ENCODE measurements around the gene PHTF1. TPM values are rescaled to one million over a fixed set of nuclear protein-coding genes. Genes with fewer than 3 reads are reported as not detected.
"Not testable (repeated sequence)": the region's sequence is repeated elsewhere in the genome, so short reads cannot be mapped to it uniquely, and the experiment has no call there.

PHTF1 gene
- polyA plus RNA-seq, 3 donors, result 22.7 to 25.5 (median 24.8) TPM

GRCh38 chr1:113732802-113733201 lies 26.5 kb downstream of the PHTF1 start:
- DNase-seq (ENCODE audit: low read depth in 3 of 3, low spot score in 2 of 3), result no peak

- no peak for DNase-seq (ENCODE audit: low read depth in 3 of 3, low spot score in 2 of 3)
These were observed 38.3 kb downstream of the PHTF1 start for GRCh38 chr1:113721010-113721409.

- not testable (repeated sequence) for DNase-seq (ENCODE audit: low read depth in 3 of 3, low spot score in 2 of 3)
These were observed 40.7 kb downstream of the PHTF1 start for GRCh38 chr1:113718621-113719020.

DNA sequence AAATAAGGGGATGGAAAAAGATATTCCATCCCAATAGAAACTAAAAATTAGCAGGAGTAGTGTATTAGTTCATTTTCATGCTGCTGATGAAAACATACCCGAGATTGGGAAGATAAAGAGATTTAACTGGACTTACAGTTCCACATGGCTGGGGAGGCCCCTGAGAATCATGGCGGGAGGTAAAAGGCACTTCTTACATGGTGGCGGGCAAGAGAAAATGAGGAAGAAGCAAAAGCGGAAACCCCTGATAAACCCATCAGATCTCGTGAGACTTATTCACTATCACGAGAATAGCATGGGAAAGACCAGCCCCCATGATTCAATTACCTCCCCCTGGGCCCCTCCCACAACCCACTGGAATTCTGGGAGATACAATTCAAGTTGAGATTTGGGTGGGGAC lies 41.8 kb downstream of the PHTF1 start:
- not testable (repeated sequence) for DNase-seq (ENCODE audit: low read depth in 3 of 3, low spot score in 2 of 3)

DNA sequence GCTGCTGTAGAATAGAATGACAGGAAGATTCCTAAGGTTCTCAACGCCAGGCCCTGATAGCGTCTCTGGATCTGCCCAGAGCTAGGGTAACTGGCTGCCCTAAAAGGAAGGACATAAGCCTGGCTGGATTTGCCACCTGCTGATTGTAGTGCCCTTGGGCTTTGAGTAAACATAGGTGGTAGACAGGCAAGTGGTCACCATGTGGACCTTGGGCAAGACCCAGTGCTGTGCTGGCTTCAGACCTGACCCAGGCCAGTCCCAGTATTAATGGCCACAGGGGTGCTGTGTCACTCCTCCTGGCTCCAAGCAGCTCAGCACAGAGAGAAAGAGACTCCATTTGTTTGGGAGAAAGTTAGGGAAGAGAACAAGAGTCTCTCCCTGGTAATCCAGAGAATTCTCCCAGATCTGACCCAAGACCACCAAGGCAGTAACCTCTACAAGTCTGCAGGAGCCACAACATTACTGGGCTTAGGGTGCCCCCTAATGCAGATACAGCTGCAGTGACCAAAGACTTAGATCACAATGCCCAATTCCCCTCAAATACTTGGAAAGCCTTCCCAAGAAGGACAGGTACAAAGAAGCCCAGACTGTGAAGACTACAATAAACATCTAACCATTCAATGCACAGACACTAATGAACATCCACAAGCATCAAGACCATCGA lies 44.5 kb downstream of the PHTF1 start:
- no peak for DNase-seq (ENCODE audit: low read depth in 3 of 3, low spot score in 2 of 3)

DNA sequence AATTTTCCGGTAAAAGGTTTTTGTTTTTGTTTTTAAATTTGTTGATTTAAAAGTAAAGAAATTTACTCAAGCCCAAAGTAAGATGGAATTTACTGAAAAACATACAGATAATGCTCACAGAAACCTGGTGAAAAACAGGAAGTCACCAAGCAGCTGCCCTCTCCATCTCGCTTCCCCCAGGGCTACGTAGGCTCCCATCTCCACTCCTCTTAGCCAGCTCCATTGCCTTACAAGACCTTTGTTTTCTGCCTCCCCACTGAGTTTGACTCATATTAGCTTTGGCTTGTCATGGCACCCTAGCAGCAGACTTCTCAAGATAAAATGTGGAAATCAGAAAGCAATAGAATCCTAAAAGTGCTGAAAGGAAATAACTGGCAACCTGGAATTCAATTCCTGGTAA lies 57.9 kb downstream of the PHTF1 start:
- no peak for DNase-seq (ENCODE audit: low read depth in 3 of 3, low spot score in 2 of 3)

DNA sequence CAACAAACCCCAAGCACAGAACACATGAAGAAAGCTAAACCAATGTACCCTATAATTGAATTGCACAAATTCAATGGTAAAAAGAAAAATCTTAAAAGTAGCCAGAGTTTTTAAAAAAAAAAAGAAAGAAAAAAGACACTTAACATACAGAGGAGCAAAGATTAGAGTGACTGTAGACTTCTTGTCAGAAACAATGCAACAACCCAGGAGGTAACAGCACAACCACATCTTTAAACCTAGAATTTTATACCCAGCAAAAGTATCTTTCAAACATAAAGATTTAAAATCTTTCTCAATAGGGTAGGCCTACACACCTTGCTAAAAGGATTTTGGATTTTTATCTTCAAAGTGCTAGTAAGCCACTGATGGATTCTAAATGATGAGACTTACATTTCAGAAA lies 64.4 kb downstream of the PHTF1 start:
- DNase-seq (ENCODE audit: low read depth in 3 of 3, low spot score in 2 of 3), result no peak

DNA sequence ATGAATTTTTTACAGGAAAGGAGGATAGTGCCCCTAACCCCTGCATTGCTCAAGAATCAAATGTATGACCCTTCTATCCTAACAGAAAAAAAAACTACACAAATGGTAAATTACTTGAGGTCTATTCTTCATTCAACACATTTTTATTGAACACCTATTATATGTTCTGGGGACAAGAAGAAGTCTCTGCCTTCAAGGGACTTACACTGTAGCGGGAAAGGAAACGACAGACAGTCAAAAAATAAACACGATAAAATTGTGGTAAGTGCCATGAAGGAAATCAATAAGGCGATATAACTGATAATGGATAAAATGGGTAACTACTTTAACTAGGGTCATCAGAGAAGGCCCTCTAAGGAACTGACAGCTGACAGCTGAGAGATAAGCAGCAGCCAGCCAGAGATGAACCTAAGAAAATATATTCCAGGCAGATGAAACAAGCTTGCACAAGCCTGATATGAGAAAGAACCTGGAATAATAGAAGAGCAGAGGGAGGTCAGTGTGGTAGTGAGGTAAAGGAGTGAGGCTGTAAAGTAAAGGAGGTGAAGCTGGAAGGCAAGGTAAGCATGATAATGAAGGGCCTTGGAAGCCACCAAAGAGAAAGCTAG lies 66.4 kb downstream of the PHTF1 start:
- no peak for DNase-seq (ENCODE audit: low read depth in 3 of 3, low spot score in 2 of 3)

- DNase-seq (ENCODE audit: low read depth in 3 of 3, low spot score in 2 of 3), result no peak
These were observed 66.9 kb downstream of the PHTF1 start for GRCh38 chr1:113692342-113692741.

DNA sequence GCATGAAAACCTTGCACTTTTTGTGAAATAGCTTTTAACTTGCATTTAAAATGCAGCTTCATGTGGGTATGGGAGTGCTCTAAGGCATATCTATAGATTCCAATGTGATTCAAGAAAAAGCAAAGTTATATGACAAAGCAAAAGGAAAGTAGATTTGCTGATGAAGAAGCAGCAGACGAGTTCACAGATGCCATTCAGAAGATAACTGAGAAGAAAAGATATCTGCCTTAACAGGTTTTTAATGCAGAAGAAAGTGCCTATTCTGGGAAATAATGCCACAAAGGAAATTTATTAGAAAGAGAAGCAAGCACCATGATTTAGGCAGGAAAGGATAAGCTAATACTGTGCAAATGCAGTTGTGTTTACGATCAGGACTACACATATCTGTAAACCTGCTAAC lies 68.1 kb downstream of the PHTF1 start:
- DNase-seq (ENCODE audit: low read depth in 3 of 3, low spot score in 2 of 3), result no peak

- no peak for DNase-seq (ENCODE audit: low read depth in 3 of 3, low spot score in 2 of 3)
These were observed 72.2 kb downstream of the PHTF1 start for GRCh38 chr1:113686891-113687618.

DNA sequence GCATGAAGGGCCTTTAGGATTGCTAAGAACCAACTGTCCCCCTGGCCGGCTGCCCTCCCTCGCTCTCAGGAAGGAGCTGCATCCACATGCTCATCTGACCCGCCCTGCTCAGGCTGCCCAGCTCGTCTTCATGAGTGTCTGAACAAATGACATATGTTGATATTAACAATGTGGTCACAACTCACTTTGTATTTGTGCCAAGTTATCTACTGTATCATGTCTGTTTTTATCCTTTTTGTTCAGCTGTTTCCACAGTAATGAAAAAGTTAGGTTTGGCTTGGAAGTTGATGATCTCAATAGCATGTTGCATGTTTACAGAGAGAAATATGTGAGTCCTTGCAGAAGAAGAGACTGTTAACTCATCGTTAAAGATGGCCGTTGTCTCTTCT lies 75.1 kb downstream of the PHTF1 start:
- peak in 1 of 3 donors; percentile 15 for DNase-seq (ENCODE audit: low read depth in 3 of 3, low spot score in 2 of 3)

DNA sequence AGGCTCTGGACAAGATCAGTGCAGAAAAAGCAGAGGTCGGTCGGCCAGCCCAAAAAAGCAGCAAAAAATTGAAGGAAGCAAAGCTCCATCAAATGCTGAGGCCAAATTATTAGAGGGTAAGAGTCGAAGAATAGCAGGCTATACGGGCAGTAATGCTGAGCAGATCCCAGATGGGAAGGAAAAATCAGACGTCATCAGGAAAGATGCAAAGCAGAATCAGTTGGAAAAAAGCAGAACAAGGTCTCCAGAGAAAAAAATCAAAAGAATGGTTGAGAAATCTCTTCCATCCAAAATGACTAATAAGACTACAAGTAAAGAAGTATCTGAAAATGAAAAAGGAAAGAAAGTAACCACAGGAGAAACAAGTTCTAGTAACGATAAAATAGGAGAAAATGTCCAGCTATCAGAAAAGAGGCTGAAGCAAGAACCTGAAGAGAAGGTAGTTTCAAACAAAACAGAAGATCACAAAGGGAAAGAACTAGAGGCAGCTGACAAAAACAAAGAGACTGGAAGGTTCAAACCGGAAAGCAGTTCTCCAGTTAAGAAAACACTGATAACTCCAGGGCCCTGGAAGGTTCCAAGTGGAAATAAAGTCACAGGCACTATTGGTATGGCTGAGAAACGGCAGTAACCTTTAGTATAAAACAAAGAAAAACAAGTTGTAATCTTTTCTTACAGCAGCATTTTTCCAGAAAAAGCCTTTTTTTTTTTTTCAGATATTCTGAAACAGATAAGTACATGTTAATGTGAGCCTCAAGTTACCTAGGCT lies 75.7 kb downstream of the PHTF1 start:
- DNase-seq (ENCODE audit: low read depth in 3 of 3, low spot score in 2 of 3), result no peak

- no peak for DNase-seq (ENCODE audit: low read depth in 3 of 3, low spot score in 2 of 3)
These were observed 77.5 kb downstream of the PHTF1 start for GRCh38 chr1:113681596-113682337.

DNA sequence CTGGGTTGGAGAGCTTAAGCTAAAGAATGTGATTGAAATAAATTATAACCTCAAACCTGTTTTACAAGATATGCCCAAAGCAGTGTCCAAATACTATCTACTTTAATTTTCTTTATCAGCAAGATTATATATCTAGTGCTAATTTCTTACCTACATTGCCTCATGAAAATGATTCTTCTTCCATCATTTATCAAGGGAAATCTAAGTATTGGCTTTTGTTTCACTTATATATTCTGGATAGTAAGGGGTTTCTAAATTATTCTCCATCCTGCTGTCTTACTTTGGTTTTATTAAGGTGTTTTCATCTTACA lies 81.2 kb downstream of the PHTF1 start:
- no peak for DNase-seq (ENCODE audit: low read depth in 3 of 3, low spot score in 2 of 3)

DNA sequence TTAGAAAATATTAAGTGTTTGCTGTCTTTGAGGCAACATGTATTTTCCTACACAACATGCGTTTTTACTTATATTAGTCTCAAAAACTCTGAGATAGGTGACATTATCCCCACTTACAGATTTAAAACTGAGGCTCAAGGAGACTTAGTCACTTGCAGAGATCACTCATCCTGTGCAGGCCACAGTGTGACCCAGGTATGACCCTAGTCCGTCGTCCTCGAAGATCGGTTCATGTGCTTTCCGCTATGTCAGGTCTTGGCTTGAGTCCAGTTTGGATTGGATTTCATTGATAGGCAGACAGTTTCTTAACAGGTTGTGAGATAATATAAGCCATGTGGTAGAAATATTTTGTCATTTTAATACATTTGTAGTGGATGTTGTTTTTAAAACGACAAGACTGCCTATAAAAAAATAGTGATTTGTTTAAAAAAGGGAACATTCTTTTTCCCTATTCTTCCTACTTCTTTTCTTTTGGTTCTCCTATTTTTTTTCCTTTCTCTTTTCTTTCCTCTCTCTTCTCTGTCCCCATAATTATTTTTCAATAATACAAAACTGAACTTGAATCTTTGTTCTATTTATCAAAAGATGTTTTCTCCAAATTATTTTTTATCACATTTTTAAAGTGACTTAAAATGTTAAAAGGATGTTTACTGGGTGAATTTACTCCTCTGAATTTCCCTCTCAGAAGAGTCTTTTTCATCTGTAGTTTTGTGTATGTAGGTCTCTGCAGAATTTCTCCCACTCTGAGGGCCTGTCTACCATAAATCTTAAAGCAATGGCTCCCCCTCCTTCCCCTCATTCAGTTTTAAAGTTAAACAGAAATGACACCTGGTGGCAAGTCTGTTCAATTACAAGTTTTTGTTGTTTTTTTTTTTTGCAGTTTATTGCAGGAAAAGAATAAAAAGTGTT lies 81.8 kb downstream of the PHTF1 start:
- DNase-seq (ENCODE audit: low read depth in 3 of 3, low spot score in 2 of 3), result peak; percentile 47 to 63 (median 58)

GRCh38 chr1:113676524-113676923 lies 82.8 kb downstream of the PHTF1 start:
- no peak for DNase-seq (ENCODE audit: low read depth in 3 of 3, low spot score in 2 of 3)

- DNase-seq (ENCODE audit: low read depth in 3 of 3, low spot score in 2 of 3), result no peak
These were observed 84.0 kb downstream of the PHTF1 start for GRCh38 chr1:113675302-113675701.

DNA sequence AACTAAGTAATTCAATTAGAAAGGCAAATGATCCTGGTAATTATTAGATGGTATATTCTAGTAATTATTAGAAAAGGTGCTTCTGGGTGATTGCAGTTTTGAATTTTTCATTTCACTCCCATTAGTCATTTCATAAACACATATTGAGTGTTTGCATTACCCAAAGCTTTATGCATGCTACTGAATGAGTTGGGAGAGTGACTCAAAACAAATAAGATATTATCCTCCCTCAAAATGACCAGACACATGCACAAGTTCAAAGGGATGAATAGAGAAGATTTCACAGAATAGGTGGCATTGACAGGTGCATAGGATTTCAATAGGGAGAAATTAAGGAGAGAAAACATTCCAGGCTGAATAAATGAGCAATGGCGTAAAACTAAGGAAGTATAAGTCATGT lies 84.7 kb downstream of the PHTF1 start:
- no peak for DNase-seq (ENCODE audit: low read depth in 3 of 3, low spot score in 2 of 3)

DNA sequence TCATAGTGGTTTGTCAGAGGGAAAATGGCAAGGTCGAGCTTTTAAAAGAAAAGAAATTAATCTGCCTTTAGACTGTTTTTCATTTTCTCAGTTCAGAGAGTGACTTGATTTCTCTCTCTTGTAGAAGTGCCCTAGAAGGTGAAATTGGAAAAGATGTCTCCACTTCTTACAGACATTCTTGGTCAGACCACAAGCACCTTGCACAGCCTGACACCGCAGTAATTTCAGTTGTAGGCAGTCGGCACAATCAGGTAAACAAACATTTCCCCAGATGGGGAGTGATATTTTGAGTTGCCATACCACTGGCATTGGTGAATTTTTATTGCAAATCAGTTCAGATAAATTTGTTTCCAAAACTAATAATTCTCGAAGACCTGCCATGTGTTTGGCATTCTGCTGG lies 86.8 kb downstream of the PHTF1 start:
- DNase-seq (ENCODE audit: low read depth in 3 of 3, low spot score in 2 of 3), result no peak
